T47D (cell line): Measurements from ENCODE around the gene ZSWIM3.

Experiments
- DNase-seq, 2 experiments: peaks; one replicate each; pipeline versions ENCODE4 v3.0.0 to v3.0.0-alpha.2; 2011 to 2012; ENCODE audit warnings: low read depth in 1 of 2, low spot score in 1 of 2
- JUND ChIP-seq: IDR thresholded peaks from 2 replicates; pipeline ENCODE4 v1.6.1; 2012; ENCODE audit warnings: low read depth
- in situ Hi-C: cut with HindIII; loops from 2 replicates; pipeline ENCODE4 v1.10.0; 2016; ENCODE audit warnings: low sequenced_read_pairs, low pct_unique_long_range_greater_than_20kb

ZSWIM3 gene

DNA sequence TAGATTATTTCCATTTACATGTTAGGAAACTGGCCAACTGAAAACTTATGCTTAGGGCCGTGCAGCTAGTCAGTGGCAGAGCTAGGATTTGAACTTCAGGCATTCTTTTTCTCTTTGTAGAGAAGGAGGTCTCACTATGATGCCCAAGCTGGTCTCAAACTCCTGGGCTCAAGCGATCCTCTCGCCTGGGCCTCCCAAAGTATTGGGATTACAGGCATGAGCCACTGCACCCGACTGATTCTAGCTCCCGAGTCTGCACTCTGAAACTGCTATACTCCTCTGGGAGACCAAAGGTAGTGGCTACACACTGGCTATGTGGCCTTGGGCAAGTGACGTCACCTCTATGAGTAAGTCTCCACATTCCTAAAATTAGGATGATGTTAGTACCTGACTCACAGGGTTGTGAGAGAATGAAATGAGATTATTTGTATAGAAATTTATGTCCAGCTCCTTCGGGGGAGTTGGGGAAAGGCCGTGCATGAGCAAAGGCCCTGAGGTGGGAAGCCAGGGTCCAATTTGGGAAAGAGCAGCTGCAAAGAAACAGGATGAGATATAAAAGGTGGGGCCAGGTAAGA, 48.2 kb downstream of the ZSWIM3 start:
- no peak for TF ChIP-seq JUND
- peak in 1 of 2 experiments; percentile 66 for DNase-seq
- in situ Hi-C loops, result no loop called here

GRCh38 chr20:45907219-45907948, 50.0 kb downstream of the ZSWIM3 start:
- no peak for DNase-seq
- TF ChIP-seq JUND, result no peak
- in situ Hi-C loops, result no loop called here

DNA sequence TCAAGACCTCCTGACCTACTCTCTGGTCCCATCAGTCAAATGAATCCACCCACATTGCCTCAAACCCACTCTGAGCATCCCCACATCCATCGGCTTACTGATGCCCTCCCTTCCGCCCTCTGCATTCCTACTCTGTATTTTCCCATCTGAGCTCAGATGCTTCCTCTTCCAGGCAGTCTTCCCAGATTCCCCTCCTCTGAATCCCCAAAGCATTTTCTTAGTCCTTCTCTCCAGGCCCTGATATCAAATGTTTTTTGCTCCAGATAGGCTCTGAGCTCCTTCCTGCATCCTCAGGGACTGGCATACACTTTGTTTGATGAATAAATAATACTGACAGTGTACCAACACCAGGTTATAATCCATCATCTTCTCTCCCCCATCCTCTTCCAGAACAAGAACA, 50.7 kb downstream of the ZSWIM3 start:
- DNase-seq, result no peak
- in situ Hi-C loops, result no loop called here

DNA sequence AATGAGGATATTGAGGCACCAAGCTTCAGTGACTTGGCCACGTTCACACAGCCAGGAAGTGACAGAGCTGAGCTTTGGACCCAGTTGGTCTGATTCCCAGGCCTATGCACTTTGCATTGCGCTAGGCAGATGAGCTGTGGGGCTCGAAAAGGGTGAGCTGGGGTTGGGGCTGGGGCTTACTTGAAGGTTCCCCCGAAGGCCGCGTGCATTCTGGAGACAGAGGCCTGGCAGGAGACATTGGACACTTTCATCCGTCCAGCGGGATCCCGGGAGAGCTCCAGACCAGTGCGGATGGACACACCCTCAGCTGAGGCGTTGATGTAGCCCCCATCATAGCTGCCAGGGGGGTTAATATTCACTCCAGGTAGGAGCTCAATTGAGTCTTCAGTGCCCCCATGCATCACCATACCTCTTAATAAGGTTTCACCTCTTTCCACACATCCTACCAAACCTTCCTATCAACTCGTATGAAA, 52.0 kb downstream of the ZSWIM3 start:
- in situ Hi-C loops, result no loop called here

More for the DNA sequence above, 50.7 kb downstream of the ZSWIM3 start:
- TF ChIP-seq JUND, result no peak

GRCh38 chr20:45909817-45910669, 52.6 kb downstream of the ZSWIM3 start:
- TF ChIP-seq JUND, result no peak
- no peak for DNase-seq
- in situ Hi-C loops, result no loop called here

More for the DNA sequence above, 52.0 kb downstream of the ZSWIM3 start:
- TF ChIP-seq JUND, result no peak
- DNase-seq, result no peak

GRCh38 chr20:45910670-45911485, 53.5 kb downstream of the ZSWIM3 start:
- DNase-seq, result peak; percentile 78 to 100
- no peak for TF ChIP-seq JUND
- in situ Hi-C loops, result no loop called here

GRCh38 chr20:45911486-45912343, 54.3 kb downstream of the ZSWIM3 start, which contains the start of gene PLTP:
Gene PLTP (minus strand): TSS chr20:45912155. CDS start chr20:45911452, 703 bp downstream.
- DNase-seq, result no peak
- in situ Hi-C loops, result no loop called here
- TF ChIP-seq JUND, result no peak

- DNase-seq, result no peak
- in situ Hi-C loops, result no loop called here
- no peak for TF ChIP-seq JUND
These were observed 54.9 kb downstream of the ZSWIM3 start for GRCh38 chr20:45912344-45912682.

GRCh38 chr20:45913116-45913515, 55.7 kb downstream of the ZSWIM3 start:
- in situ Hi-C loops, result no loop called here
- no peak for DNase-seq
- no peak for TF ChIP-seq JUND

DNA sequence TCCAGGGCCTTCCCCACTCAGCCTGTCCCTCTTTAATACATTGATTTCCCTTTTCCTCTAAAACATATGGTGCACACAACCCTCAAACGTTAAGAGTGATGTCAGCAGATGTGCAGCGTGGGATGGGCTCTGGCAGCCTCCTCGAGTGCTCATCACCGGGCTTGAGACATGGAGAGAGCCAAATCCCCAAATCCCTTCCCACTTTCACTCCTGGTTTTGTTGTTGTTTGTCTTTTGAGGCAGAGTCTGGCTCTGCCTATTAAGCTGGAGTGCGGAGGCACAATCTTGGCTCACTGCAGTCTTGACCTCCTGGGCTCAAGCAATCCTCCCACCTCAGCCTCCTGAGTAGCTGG, 60.4 kb downstream of the ZSWIM3 start:
- no peak for TF ChIP-seq JUND
- in situ Hi-C loops, result no loop called here
- no peak for DNase-seq

DNA sequence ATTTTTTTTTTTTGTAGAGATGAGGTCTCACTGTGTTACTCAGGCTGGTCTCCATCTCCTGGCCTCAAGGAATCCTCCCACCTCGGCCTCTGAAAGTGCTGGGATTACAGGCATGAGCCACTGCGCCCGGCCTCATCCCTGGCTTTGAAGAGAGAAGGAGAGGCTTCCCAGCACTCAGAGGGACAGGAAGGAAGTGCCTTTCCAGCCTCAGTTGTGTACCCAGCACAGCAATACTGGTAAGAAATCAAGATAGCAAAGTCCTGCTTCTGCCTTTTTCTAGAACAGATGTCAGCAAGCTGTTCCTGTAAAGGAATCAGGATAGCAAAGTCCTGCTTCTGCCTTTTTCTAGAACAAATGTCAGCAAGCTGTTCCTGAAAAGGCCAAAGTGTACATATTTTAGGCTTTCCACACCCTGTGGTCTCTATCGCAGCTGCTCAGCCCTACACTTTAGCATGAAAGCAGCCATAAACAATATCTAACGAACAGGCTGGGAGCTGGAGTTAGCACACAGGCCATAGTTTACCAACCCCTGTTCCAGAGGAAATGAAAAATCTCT, 60.8 kb downstream of the ZSWIM3 start:
- no peak for DNase-seq
- in situ Hi-C loops, result no loop called here
- TF ChIP-seq JUND, result no peak
